ENCODE data around the gene INF2. TPM values are rescaled to one million over a fixed set of nuclear protein-coding genes. Genes with fewer than 3 reads are reported as not detected.
A peak's percentile ranks its signal among the peaks of the same experiment; 100 is the strongest.

Gene INF2
- total RNA-seq, 1 donor, result 37.4 TPM

DNA sequence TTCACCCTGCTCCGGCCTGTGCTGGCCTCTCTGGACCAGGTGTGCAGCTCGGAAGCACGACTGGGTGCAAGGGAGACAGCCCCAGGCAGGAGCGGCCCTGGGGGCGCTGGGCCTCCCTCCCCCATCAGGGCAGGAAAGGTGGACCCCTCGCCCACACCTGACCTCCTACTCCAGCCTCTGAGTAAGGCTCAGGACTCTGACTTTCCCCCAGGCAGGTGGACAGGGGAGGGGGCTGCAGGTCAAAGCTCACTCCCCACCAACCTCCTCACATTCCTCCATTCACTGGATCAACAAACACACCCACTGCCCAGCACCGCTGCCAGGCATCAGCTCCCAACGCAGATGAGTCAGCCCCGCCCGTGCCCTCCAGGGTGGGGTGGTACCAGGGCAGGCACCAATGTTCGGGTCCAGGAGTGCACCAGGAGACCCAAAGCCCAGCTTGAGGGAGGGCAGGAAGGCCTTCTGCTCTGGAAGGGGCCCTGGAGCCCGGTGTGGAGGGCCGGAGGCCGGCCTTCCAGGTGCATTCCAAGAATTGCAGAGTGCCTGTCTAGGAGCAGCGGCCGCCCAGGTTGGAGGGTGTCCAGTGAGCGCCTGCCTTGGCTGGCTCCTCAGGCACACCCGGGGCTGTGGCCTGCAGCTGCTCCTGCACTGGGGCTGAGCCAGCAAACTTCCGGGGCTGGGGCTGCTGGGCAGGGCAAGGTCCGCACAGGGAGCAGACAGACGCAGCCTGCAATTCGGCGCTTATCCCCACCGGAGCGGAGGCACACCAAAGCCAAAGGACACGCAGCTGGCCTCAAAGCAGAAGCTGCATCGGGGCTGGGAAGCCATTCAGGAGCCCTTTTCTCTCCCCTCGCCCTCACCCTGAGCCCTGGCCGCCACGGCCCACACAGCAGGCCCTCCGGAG lies 1.6 kb upstream of the INF2 start:
- no peak for DNase-seq (ENCODE audit: low read depth in 2 of 3, low spot score in 2 of 3)

DNA sequence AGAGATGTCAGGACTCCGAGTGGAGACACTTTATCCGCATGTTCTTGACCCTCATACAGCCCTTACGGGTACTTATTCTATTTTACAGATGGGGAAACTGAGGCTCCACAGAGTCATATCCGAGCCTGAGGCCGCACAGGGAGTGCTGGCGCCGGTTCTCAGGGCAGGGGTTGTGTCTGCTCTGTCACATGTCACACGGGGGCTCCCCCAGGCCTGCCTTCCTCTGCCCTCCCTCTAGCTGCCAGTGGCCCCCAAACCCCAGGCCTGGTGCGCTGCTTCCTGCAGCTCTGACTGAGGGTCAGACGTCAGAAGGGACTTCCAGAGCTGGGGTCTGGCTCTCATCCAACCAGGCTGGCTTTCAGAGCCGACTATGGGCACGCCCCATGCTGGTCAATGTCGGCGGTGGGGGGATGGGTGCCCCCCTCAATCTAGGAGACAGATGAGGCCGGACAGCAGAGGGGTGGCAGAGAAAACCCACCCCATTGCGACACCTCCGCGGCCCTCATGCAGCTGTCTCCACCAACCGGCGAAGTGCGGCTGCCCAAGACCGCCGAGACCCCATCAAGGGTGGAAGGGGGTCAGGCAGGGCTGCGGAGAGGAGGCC lies 811 bp upstream of the INF2 start:
- no peak for DNase-seq (ENCODE audit: low read depth in 2 of 3, low spot score in 2 of 3)

DNA sequence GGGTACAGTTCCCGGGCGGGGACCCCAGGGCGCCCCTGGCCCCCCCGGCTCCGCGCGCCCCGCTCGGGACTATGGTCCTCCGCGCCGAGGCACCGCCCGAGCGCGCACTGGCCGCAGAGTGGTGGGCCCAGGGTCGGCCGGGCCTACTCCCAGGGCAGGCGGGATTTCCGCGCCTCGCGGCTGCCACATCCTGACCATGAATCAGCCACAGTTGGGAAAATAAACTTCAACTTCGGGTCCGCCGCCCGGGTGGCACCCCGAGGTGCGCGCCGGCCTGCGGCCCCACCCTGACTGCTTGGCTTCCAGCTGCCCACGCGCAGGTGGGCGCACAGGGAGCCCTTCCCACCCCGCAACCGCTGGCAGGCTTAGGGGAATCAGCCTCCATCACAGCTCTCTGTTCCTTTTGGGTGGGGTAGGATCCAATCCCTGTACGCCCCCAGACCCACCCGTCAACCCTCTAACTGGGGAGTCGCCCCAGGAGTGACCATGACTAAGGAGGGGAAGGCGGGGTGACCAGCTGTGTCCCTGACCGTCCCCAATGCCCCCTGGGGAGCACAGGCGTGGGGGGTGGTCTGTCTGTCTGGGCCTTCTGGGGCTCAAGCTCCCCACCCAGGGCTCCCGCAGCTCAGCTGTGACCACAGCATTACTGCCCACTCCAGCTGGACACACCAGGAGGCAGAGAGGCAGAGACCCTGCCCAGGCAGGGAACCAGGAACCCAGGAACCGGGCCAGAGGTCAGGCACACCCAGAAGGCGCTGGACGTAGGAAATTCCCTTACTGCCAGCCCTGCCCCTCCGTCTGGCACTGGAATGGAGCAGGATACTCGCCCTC lies 678 bp downstream of the INF2 start:
- DNase-seq (ENCODE audit: low read depth in 2 of 3, low spot score in 2 of 3), result no peak

DNA sequence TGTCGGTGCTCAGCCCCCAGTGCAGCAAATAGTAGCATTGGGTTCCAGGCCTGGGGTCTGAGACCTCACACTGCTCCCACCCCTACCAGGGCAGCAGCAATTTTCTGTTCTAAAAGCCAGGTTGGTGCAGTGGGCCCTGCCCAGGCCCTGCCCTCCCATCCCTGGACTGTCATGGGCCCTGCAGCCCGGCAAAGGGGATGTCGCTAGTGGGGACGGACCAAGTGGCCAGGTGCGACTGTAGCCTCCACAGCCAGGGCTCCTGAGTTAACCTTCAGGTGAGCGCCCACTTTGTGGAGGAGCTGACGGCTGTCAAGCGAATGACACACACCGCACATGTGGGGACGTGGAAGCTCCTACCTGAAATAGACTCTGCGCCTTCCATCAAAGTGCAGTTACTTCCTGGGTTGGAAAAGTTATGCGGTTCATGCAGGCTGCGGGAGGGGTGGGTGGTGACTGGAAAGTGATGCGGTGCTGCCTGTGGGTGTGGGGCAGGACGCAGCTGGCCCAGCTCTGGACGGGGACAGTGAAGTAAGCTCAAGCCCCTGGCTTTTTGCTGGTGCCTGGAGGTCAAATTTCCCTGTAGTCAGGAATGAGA lies 1.5 kb downstream of the INF2 start:
- no peak for DNase-seq (ENCODE audit: low read depth in 2 of 3, low spot score in 2 of 3)

DNA sequence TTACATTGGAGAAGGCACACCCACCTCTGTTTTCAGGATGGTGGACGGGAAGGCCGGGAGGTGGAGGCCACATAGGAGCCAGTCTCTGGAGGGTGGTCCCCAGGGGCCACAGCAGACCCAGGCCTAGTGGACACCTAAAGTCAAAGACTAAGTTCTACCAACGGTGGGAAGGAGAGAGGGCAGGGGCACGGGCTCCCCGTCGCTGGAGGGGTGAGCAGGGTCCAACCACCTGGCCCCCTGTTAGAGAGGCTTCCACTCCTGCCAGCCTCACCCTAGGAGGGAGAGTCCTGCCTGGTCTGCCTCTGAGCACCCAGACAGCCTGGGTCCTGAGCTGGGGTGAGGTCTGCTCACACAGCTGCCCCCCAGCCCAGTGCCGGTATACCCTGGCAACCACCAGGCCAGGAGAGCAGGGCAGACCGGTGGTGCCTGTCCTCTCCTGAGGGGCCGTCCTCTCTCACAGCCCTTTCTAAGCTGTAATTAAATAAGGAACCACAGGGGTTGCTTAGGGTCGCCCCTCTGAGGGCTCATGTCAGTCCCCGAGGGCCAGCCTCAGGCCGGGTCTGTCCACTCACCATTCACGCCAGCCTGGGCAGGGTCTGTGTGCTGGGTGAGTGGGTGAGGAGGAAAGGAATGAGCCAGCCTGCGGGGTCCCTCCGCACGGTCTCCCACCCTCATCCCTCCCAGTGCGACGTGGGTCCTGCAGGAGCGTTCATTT lies 2.3 kb downstream of the INF2 start:
- DNase-seq (ENCODE audit: low read depth in 2 of 3, low spot score in 2 of 3), result no peak

DNA sequence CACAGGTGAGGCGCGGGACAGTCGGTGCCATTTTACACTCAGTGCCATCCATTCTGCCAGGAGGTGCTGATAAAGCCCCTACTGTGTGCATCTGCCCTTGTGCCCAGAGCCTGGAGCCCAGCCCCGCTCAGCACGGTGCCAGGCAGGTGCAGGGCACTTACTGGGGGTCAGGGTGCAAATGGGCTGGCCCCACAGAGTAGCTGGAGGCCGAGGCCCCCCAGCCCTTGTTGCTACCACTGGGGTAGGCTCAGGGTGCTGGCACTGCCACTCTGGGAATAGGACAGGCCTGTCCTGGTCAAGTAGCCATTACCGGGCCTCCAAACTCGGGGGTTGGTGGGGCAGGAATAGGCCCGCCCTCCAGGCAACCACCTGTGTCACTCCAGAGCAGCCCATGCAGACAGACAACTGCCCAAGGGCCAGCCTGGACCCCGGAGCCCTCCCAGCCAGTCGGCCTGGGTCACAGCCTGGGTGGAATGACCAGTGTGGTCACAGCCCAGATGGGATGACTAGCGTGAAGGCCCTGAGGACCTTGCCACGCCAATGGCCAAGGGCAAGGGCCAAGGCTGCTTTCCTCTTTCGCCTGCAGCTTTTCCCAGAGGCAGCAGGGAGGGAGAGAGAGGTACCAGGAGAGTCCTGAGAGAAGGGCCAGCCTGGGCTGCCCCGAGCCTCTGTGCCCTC lies 3.0 kb downstream of the INF2 start:
- no peak for DNase-seq (ENCODE audit: low read depth in 2 of 3, low spot score in 2 of 3)

DNA sequence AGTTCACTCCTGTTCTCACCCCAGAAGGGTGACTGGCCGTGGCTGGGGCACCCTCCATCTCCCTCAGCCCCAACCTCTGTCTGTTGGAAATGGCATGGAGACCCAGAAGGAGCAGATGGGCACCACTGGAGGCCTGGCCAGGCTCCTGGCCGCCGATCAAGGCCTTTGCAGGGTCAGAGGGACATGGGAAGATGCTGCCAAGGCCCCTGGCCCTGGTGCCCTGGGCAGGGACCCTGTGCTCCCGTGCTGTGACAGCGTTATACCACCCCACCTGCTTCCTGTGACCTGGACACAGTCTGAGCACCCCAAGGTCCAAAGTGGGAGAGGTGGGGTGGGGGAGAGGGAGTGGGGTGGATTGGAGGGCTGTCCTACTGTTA lies 3.5 kb downstream of the INF2 start:
- DNase-seq (ENCODE audit: low read depth in 2 of 3, low spot score in 2 of 3), result no peak

DNA sequence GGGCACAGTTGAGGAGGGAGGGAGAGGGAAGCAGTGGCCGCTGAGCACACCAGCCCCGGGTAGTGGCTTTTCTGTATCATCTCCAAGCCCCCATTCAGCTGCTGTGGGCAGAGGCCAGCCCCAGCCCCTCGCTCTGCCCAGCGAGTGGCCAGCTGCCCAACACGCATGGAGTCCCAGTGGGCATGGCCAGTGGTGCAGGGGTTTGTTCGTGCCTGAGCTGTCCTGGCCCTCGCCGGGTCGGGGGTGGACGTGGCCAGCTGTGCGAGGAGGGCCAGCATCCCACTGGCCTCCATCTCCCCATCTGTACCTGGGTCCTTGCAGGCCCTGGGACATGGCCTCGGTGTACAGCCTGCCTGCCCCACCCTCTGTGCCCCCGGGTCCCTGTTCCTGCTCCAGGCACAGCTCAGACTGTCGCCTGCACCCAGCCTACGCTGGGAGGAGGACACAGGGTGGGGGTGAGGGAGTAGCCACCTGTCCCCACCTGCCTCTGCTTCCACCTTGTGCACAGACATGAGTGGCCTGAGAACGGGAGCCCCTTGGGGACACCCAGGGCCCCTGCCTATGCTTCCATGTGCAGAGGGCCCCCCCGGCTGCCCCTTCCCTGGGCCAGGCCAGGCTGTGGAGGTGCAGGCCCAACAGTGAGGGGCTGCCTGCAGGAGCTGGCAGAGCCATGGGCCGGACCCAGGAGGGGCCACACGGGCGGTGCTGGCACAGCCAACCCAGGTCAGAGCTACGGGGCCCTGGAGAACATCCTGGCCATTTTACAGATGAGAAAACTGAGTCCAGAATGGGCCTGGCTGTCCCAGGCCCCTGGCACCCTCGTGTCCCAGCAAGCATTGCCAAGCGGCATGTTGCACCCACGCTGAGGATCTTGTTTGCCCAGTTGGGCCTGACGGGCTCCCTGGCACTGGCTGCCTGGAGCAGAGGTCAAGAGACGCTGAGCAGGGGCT lies 4.3 kb downstream of the INF2 start:
- DNase-seq (ENCODE audit: low read depth in 2 of 3, low spot score in 2 of 3), result no peak

DNA sequence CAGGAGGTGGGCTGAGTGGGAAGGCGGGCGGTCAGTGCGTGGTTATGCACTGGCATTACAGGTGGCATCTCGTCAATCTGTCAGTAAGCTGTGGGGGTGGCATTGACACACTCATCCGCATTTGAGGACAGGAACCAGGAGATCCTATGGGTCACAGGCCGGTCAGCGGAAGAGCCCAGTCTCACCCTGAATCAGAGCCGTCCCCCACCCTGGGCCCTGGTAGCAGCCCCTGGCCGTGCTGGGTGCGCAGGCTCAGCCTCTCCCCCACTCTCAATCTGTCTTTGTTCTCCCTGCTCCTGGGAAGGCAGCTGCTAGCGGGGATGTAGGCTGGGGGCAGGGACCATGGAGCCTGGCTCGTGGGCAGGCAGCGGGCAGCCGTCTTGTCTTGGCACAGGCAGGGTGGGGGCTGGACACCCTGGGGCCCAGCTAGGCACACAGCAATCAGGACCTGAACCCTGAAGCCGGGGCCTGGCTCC lies 5.1 kb downstream of the INF2 start:
- no peak for DNase-seq (ENCODE audit: low read depth in 2 of 3, low spot score in 2 of 3)

DNA sequence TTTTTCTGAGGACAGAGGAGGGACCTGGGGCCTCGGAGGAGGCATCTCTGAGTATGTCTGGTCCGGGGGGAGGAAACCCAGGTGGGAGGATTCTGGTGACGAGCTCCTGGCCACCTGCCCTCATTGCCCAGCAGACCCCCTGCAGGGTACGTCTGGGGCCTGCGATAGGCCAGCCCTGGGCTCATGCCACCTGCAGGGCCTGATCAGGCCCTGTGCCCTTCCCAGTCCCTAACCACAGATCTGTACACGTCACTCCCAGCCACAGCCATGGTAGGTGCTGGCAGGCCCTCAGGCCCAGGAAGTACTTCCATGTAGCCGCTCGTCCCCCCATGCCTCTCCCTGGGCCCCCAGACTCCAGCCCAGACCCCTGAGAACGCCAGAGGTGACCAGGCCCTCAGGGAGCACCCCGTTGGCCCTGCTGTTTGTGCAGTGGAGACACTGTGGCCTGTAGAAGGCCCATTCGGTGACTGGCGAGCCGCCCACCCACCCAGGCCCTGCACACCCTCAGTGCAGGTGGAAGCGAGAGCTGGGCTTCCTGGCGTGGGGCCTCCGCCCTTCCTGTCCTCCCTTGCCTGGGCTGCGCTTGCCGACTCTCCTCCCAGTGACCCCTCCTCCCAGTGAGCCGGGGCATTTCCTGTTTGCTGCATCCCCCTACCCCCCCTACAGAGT lies 5.7 kb downstream of the INF2 start:
- DNase-seq (ENCODE audit: low read depth in 2 of 3, low spot score in 2 of 3), result peak in 1 of 3 donors; percentile 71

DNA sequence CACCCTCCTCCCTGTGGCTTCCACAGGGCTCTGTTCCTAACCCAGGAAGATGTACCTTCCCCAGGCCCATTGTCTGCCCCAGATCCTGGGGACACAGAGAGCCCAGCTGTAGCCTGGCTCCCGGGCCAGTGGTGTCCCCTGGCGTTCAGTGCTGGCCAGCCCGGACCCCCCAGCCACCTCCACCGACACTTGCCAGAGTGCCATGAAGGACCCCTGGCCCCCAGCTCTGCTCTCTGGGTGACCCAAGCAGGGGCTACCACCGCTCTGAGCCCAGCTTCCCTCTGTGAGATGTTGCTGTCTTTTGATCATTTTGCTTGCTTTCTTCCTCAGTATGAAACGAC lies 6.2 kb downstream of the INF2 start:
- DNase-seq (ENCODE audit: low read depth in 2 of 3, low spot score in 2 of 3), result no peak

DNA sequence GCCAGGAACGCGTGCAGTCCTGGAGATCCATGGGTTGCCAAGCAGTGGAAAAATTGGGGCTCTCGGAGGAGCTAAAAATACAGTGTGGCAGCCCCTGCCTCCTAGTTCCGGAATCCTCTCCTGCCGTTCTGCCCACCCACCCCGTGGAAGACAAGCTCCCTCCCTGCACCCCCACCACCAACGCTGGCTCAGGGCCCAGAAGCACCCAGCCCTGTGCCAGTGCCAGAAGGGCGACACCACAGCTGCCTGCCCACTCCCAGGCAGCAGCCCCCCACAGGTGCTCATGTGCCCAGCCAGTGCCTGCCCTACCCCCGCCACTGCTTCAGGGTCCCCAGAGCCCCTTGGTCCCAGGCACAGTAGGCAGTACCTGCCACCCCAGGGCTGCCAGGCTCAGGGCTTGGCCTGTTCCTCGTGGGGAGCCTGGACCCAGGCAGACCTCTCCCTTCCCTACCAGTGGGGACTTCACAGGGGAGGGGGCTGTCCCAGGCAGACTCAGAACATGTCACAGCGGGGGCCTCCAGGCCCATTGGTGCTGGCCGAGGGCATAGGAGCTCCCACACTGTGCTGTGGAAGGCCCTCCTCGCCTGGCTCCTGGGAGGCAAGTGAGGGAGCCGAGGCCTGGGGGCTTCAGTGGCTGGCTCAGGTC lies 7.4 kb downstream of the INF2 start:
- DNase-seq (ENCODE audit: low read depth in 2 of 3, low spot score in 2 of 3), result no peak

DNA sequence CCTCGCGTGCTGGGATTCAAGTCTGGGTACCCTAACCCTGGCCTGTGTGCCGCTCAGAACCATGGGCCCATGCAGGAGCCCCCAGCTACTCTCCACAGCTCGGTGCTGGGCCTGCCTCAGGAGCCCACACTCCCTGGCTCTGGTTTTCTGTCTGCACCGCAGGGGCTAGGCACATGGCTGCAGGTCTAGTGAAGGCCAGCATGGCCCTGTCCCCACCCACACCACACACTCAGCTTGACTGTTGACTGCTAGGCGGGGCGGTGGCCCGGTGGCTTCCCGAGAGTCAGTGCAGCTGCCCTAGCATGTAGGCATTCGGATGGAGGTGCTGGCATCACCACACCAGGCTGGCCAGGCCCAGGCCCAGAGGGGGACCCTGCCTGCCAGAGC lies 7.9 kb downstream of the INF2 start:
- no peak for DNase-seq (ENCODE audit: low read depth in 2 of 3, low spot score in 2 of 3)

DNA sequence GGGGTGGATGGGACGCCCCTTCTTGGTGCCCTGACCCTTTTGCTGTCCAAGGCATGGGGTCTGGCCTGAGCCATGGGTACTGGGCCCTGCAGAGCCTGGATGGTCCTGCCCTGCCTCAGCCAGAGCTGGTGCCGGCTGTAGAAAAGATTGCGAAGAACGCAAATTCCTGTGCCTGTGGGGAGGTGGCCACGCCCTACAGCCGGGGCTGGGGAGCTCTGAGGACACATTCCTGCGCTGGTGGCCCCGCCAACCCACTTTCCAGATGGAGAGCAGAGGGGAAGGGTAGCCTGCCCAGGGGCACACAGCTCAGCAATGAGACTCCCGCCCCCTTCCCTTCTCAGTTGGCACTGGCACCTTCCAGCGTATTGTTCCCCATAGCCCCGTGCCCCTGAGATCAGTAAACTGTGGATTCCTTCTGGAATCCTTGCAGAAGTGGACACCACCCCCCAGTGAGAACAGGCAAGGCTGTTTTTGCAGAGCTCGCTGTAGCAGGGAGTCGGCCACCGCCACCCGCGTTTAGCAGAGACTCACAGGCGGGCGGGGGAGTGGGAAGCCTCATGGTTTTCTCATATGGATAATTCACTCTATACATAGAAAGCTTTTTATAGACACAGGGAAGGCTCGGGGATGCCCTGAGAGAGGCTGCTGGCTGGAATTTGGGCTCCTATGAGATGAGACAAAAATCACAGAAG lies 8.6 kb downstream of the INF2 start:
- DNase-seq (ENCODE audit: low read depth in 2 of 3, low spot score in 2 of 3), result no peak

DNA sequence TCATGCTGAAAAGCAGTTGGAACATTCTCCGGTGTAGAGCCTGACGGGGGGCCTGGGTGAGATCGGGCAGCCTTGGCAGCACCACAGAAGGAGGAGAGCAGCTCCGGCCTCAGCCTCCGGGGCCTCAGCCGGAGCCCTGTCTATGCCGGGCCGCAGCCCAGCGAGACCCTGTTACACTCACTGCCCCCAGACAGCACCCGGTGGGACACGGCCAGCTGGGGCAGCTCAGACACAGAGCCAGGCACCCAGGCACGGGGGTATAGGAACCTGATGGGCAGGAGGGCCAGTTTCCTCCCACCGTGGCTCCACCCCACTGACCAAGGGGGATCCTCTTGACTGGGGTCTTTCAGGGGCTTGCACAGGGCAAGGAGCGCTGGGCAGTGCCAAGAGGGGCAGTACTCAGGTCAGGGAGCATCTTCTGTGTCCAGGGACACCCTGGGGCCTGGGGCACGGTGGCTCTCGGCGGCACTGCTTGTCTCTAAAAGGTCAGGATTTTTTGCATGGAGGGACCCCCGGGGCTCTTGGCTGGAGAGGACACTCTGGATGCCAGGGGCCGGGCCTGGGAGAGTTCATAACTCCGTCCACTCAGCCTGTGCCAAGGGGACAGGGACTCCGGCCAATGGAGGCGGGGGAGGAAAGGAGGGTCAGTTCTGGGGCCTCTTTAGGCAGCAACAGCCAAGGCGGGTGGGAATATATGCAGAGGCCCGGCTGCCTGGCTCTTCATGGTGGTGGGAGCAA lies 9.4 kb downstream of the INF2 start:
- DNase-seq (ENCODE audit: low read depth in 2 of 3, low spot score in 2 of 3), result no peak

DNA sequence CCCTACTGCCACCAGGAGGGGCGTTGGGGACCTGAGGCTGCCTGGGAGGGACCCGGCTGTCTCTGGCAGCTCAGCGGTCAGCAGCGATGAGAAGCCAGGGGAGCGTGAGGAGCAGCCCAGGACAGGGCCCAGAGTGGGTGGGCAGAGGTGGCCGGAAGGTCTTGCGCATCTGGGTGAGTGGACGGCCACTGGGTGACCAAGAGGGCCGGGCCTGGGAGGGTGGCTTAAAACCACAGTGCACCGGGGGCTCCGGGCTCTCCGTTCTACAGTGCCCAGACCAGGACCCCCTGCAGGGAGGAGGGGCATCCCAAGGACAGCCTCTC lies 10.0 kb downstream of the INF2 start:
- no peak for DNase-seq (ENCODE audit: low read depth in 2 of 3, low spot score in 2 of 3)

DNA sequence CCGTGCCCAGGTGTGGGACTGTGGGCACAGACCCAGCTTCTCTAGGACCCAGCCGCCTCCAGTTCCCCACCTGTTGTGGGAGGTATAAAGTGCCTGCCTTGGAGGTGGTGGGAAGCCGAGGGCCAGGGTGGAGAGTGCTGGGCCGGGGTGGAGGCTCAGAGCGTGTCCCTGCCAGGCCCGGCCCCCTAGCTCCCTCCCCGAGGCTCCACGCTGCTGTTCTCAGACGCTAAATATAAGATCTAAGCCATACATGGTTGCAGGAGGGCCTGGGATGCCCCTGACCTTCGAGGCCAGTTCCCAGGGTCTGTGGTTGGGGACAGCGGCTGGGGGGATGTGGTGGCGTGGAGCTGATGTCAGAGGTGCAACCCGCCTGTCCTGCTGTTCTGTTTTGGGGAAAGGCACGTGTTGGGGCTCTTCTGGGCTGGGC lies 10.8 kb downstream of the INF2 start:
- no peak for DNase-seq (ENCODE audit: low read depth in 2 of 3, low spot score in 2 of 3)

All from hematopoietic multipotent progenitor cell (in vitro differentiated cells).